H9 (cell line): ENCODE data around the gene DDAH2. TPM values are rescaled to one million over a fixed set of nuclear protein-coding genes. Genes with fewer than 3 reads are reported as not detected.

ENCODE experiments used
- DNase-seq: peaks from one replicate; pipeline ENCODE4 v3.0.0-alpha.2; 2017
- H2AFZ ChIP-seq: one replicate; pipeline ENCODE4 v1.6.1; 2013; ENCODE audit warnings: mild to moderate bottlenecking, low read length, control low read depth, moderate library complexity
- H2AK5ac ChIP-seq: 2 replicates; pipeline ENCODE4 v1.6.1; 2013; ENCODE audit warnings: low read length, control low read depth, mixed read lengths; ENCODE audit not compliant: insufficient read length
- H2BK120ac ChIP-seq: one replicate; pipeline ENCODE4 v1.6.1; 2013; ENCODE audit warnings: low read depth, mild to moderate bottlenecking, low read length, control low read depth, inconsistent platforms; ENCODE audit not compliant: poor library complexity, severe bottlenecking
- H2BK12ac ChIP-seq: 2 replicates; pipeline ENCODE4 v1.6.1; 2013; ENCODE audit warnings: low read length, control low read depth, mixed read lengths, low read depth; ENCODE audit not compliant: insufficient read length
- H2BK15ac ChIP-seq: 2 replicates; pipeline ENCODE4 v1.6.1; 2013; ENCODE audit warnings: low read depth, low read length, control low read depth
- H2BK20ac ChIP-seq: one replicate; pipeline ENCODE4 v1.6.1; 2013; ENCODE audit warnings: low read depth, mild to moderate bottlenecking, low read length, control low read depth, inconsistent platforms; ENCODE audit not compliant: poor library complexity, severe bottlenecking
- H2BK5ac ChIP-seq: 2 replicates; pipeline ENCODE4 v1.6.1; 2013; ENCODE audit warnings: low read length, control low read depth, mixed read lengths; ENCODE audit not compliant: insufficient read length
- H3K14ac ChIP-seq: 2 replicates; pipeline ENCODE4 v1.6.1; 2013; ENCODE audit warnings: low read length, control low read depth; ENCODE audit not compliant: insufficient read depth
- H3K18ac ChIP-seq: 2 replicates; pipeline ENCODE4 v1.6.1; 2013; ENCODE audit warnings: low read depth, mild to moderate bottlenecking, mixed read lengths, low read length, control low read depth; ENCODE audit not compliant: insufficient read length
- H3K23ac ChIP-seq: 2 replicates; pipeline ENCODE4 v1.6.1; 2013; ENCODE audit warnings: low read length, control low read depth, mixed read lengths, low read depth; ENCODE audit not compliant: insufficient read length
- H3K23me2 ChIP-seq: 2 replicates; pipeline ENCODE4 v1.6.1; 2013; ENCODE audit warnings: low read depth, mild to moderate bottlenecking, mixed read lengths, low read length, control low read depth; ENCODE audit not compliant: insufficient read length, poor library complexity, severe bottlenecking
- H3K27ac ChIP-seq: 2 replicates; pipeline ENCODE4 v1.5.1; 2013; ENCODE audit warnings: low read length, control low read depth, mixed read lengths, low read depth; ENCODE audit not compliant: insufficient read length
- H3K27me3 ChIP-seq: 2 replicates; pipeline ENCODE4 v1.6.1; 2013; ENCODE audit warnings: low read length, control low read depth, inconsistent platforms; ENCODE audit not compliant: insufficient read depth
- H3K4ac ChIP-seq: 2 replicates; pipeline ENCODE4 v1.6.1; 2013; ENCODE audit warnings: low read depth, mild to moderate bottlenecking, control low read depth, inconsistent platforms, low read length, moderate library complexity
- H3K4me1 ChIP-seq: 2 replicates; pipeline ENCODE4 v1.6.1; 2013; ENCODE audit warnings: low read length, control low read depth, inconsistent platforms; ENCODE audit not compliant: insufficient read depth
- H3K4me2 ChIP-seq: 2 replicates; pipeline ENCODE4 v1.6.1; 2013; ENCODE audit warnings: low read length, control low read depth, mixed read lengths; ENCODE audit not compliant: insufficient read length, insufficient read depth
- H3K56ac ChIP-seq: 2 replicates; pipeline ENCODE4 v1.6.1; 2013; ENCODE audit warnings: low read depth, mild to moderate bottlenecking, mixed read lengths, low read length, control low read depth; ENCODE audit not compliant: insufficient read length
- H3K79me1 ChIP-seq: 2 replicates; pipeline ENCODE4 v1.6.1; 2013; ENCODE audit warnings: low read depth, mild to moderate bottlenecking, moderate library complexity, low read length, control low read depth, inconsistent platforms; ENCODE audit not compliant: insufficient read depth, poor library complexity, severe bottlenecking
- H3K79me2 ChIP-seq: 2 replicates; pipeline ENCODE4 v1.6.1; 2013; ENCODE audit warnings: low read length, control low read depth, inconsistent platforms; ENCODE audit not compliant: insufficient read depth
- H3K9ac ChIP-seq: 2 replicates; pipeline ENCODE4 v1.6.1; 2013; ENCODE audit warnings: low read length, control low read depth, mixed read lengths; ENCODE audit not compliant: insufficient read length; ENCODE audit errors: extremely low read depth
- H3K9me3 ChIP-seq: one replicate; pipeline ENCODE4 v1.6.1; 2013; ENCODE audit warnings: low read depth, low read length, inconsistent platforms; ENCODE audit not compliant: control insufficient read depth
- H3T11ph ChIP-seq: one replicate; pipeline ENCODE4 v1.6.1; 2013; ENCODE audit warnings: mild to moderate bottlenecking, low read length, control low read depth, inconsistent platforms
- H4K20me1 ChIP-seq: one replicate; pipeline ENCODE4 v1.6.1; 2013; ENCODE audit not compliant: control insufficient read depth, insufficient read length, insufficient read depth
- H4K5ac ChIP-seq: 2 replicates; pipeline ENCODE4 v1.6.1; 2013; ENCODE audit warnings: low read depth, mild to moderate bottlenecking, mixed read lengths, low read length, control low read depth; ENCODE audit not compliant: insufficient read length
- H4K8ac ChIP-seq: replicated peaks from 2 replicates; pipeline ENCODE4 v1.6.1; 2013; ENCODE audit warnings: low read length, control low read depth, mixed read lengths, low read depth; ENCODE audit not compliant: insufficient read length
- H4K91ac ChIP-seq: 2 replicates; pipeline ENCODE4 v1.6.1; 2013; ENCODE audit warnings: low read depth, mild to moderate bottlenecking, moderate library complexity, mixed read lengths, low read length, control low read depth; ENCODE audit not compliant: insufficient read length
- H3K27ac Mint-ChIP-seq, 3 experiments: 2 replicates in 2 of 3; 3 replicates in 1 of 3; pipeline ENCODE4 v1.8.0; 2020 to 2021; ENCODE audit warnings: mixed read lengths in 3 of 3, mild to moderate bottlenecking in 1 of 3, moderate library complexity in 1 of 3
- H3K27me3 Mint-ChIP-seq: 2 replicates; pipeline ENCODE4 v1.8.0; 2021; ENCODE audit warnings: low read depth, mild to moderate bottlenecking, moderate library complexity, mixed read lengths
- H3K36me3 Mint-ChIP-seq, 3 experiments: 2 replicates in 2 of 3; 3 replicates in 1 of 3; pipeline ENCODE4 v1.8.0; 2020 to 2021; ENCODE audit warnings: low read depth in 3 of 3, mixed read lengths in 3 of 3; ENCODE audit not compliant: insufficient read depth in 1 of 3
- H3K4me1 Mint-ChIP-seq, 2 experiments: 2 replicates each; pipeline ENCODE4 v1.8.0; 2020; ENCODE audit warnings: mixed read lengths in 2 of 2
- H3K4me3 Mint-ChIP-seq, 2 experiments: 2 replicates in 1 of 2; 3 replicates in 1 of 2; pipeline ENCODE4 v1.8.0; 2020 to 2021; ENCODE audit warnings: mild to moderate bottlenecking in 2 of 2, mixed read lengths in 2 of 2, moderate library complexity in 1 of 2
- H3K9me3 Mint-ChIP-seq, 2 experiments: 2 replicates in 1 of 2; 3 replicates in 1 of 2; pipeline ENCODE4 v1.8.0; 2020; ENCODE audit warnings: mild to moderate bottlenecking in 2 of 2, mixed read lengths in 2 of 2, moderate library complexity in 1 of 2
- CTCF ChIP-seq: fragments of 200-600 bp; sonication (generic); conservative IDR thresholded peaks from 3 replicates; pipeline ENCODE4 v1.8.0; 2021; ENCODE audit warnings: antibody characterized with exemption, mild to moderate bottlenecking
- WGBS: extraction: QIAGEN DNeasy Blood & Tissue Kit; methylation state at CpG from one replicate; pipeline ENCODE4 v1.1.7; 2013; ENCODE audit warnings: missing lambda C conversion rate, low lambda C conversion rate, mixed read lengths; ENCODE audit not compliant: insufficient read length; ENCODE audit errors: extremely low coverage; 5-methylcytosine and 5-hydroxymethylcytosine counted together
- total RNA-seq: library from RNA; stranded (reverse); gene quantifications from 2 replicates; pipeline ENCODE4 v1.2.1, GENCODE V29; 2021

DDAH2 gene
- total RNA-seq, 1 experiment from 2014 or later = 73.2 TPM

GRCh38 chr6:31764198-31764597, 35.1 kb upstream of the DDAH2 start:
- H4K91ac ChIP-seq = no peak overlapping the region

More at GRCh38 chr6:31764198-31764597, 35.1 kb upstream of the DDAH2 start:
- H2BK5ac ChIP-seq = no peak overlapping the region
- H2AFZ ChIP-seq = no peak overlapping the region
- H3K4me1 Mint-ChIP-seq = peaks cover 23 to 27% of the 10 kb centered on the region in 2 experiments
- no peak overlapping the region for H3T11ph ChIP-seq
- no peak overlapping the region for H3K18ac ChIP-seq
- H3K27ac ChIP-seq = no peak overlapping the region
- no peak for TF ChIP-seq CTCF
- H3K9me3 Mint-ChIP-seq = no peaks in the 10 kb centered on the region; a peak in 1 of 5 replicates
- no peaks in the 10 kb centered on the region for H3K79me2 ChIP-seq
- no peak overlapping the region for H2BK20ac ChIP-seq
- H3K56ac ChIP-seq = no peak overlapping the region
- WGBS = no CpG with 5 or more reads among the region's 4 CpGs
- H3K14ac ChIP-seq = no peak overlapping the region
- no peak overlapping the region for H3K4me3 Mint-ChIP-seq
- no peak overlapping the region for H2BK15ac ChIP-seq
- no peak overlapping the region for H3K9ac ChIP-seq
- H2AK5ac ChIP-seq = no peak overlapping the region
- no peak overlapping the region for H3K4me2 ChIP-seq
- H3K79me1 ChIP-seq = no peaks in the 10 kb centered on the region
- no peak overlapping the region for H3K4ac ChIP-seq
- no peak overlapping the region for H4K5ac ChIP-seq
- no peak overlapping the region for H3K23ac ChIP-seq
- peaks cover 13 to 37% (median 29%) of the 10 kb centered on the region in 3 experiments for H3K36me3 Mint-ChIP-seq
- no peaks in the 10 kb centered on the region for H4K20me1 ChIP-seq
- no peaks in the 10 kb centered on the region for H3K9me3 ChIP-seq
- H3K27me3 Mint-ChIP-seq = no peaks in the 10 kb centered on the region; the same call in 1 of the 2 replicates
- DNase-seq = no peak
- peak overlapping the region in 2 of 3 experiments; percentile 37 to 76; a peak in 2 of 7 replicates for H3K27ac Mint-ChIP-seq
- no peak overlapping the region for H2BK120ac ChIP-seq
- no peak overlapping the region for H2BK12ac ChIP-seq
- no peaks in the 10 kb centered on the region for H3K23me2 ChIP-seq
- no peak overlapping the region for H4K8ac ChIP-seq
- no peaks in the 10 kb centered on the region for H3K4me1 ChIP-seq
- H3K27me3 ChIP-seq = no peaks in the 10 kb centered on the region
